ENCODE measurements around the gene MRPL43. TPM values are rescaled to one million over a fixed set of nuclear protein-coding genes. Genes with fewer than 3 reads are reported as not detected.

The MRPL43 gene
- 51.0 and 52.3 TPM in 2 replicates for total RNA-seq

DNA sequence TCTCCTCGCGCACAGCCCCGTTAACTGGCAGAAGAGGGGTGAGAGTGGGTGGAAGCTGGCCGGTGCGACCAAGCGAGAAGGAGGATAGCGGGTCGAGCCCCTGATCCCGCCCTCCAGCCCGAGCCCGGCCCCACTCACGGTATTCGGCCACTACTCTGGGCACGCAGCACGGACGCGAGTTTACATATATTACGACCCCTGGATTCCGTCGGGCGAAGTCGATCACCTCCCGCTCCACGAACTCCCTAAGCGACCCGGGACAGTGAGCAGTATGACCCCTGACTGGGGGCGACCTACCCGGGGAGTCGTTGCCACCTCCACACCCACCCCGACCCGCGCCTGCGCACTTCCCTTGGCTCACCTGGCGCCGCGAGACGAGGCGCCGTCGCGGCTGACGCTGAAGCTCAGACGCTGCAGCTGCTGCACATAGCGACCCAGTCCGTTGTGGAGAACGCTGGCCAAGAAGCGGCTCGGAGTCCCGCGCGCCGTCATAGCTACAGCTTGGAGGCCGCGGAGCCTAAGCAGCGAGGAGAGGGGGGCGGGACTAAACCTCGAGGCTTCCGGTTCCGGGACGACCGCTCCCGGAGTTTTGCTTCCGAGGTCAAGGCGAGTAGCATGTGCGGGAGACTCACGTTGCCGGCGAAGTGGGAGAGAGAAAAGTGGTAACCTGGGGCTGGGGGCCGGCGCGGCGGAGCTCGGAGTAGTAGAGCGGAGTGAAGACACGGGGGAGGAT, at the start of gene MRPL43, which contains the start of gene TWNK:
Gene MRPL43, minus strand, starts transcription at position 546 of the 733 bp plus-strand sequence. Its CDS starts 54 bp downstream, at position 492.
Gene TWNK, plus strand, starts transcription at position 592 of the 733 bp plus-strand sequence. CDS start 668 bp downstream, outside the sequence.

DNA sequence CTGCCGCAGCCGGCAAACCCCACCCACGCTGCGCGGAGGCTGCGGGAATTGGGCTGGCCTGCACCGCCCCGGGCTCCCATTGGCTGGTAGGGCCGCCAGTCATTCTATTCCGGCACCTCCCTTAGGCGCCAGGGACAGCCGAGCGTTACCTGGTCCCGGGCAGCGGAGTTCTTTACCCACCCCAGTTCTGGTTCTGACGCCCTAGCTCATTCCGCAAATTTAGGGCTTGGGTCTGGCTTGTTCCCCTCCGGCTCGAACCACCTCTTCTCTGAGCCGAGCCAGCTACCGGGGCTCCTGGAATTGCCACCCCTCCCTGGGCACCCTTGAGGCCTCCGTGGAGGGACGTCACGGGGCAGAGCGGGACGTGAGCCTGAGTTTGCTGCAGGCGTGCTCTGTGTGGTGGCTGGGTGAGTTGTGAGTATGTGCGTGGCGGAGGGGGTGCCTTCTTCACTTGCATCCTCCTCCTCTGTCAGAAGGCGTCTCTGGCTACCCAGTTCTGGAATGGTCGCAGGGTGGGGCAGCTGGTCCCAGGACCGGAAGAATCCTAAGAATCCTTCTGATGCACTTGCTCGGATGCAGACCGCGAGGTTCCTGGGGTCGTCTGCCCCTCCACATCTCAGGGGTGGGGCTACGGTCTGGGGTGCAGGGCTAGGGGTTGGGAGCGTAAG, 44.0 kb upstream of the MRPL43 start, which contains the start of the genes PDZD7 and SFXN3:
Gene PDZD7, minus strand, starts transcription at position 2 of the 668 bp plus-strand sequence. CDS start 910 bp downstream, outside the sequence.
Gene SFXN3, plus strand, starts transcription at position 107 of the 668 bp plus-strand sequence. CDS start 3,461 bp downstream, outside the sequence.

DNA sequence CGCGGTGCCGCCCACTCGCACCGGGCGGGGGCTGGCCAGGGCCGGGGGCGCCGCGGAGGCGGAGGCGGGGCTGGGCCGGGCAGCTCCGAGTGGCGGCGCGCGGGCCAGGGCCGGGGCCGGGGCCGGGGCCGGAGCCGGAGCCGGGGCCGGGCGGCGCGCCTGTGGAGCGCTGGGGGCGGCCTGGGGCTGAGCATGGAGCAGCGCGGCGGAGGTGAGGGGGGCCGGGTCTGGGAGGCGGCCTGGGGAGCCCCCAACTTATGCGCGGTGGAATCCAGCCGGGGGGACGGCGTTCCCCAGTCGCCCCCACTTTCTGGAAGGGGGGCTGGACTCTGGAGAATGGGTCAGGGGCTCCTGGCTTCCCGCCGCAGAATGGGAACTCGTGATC, 12.4 kb upstream of the MRPL43 start, which contains the start of gene LZTS2:
Gene LZTS2, plus strand, starts transcription at position 67 of the 385 bp plus-strand sequence. CDS start 2,731 bp downstream, outside the sequence.

DNA sequence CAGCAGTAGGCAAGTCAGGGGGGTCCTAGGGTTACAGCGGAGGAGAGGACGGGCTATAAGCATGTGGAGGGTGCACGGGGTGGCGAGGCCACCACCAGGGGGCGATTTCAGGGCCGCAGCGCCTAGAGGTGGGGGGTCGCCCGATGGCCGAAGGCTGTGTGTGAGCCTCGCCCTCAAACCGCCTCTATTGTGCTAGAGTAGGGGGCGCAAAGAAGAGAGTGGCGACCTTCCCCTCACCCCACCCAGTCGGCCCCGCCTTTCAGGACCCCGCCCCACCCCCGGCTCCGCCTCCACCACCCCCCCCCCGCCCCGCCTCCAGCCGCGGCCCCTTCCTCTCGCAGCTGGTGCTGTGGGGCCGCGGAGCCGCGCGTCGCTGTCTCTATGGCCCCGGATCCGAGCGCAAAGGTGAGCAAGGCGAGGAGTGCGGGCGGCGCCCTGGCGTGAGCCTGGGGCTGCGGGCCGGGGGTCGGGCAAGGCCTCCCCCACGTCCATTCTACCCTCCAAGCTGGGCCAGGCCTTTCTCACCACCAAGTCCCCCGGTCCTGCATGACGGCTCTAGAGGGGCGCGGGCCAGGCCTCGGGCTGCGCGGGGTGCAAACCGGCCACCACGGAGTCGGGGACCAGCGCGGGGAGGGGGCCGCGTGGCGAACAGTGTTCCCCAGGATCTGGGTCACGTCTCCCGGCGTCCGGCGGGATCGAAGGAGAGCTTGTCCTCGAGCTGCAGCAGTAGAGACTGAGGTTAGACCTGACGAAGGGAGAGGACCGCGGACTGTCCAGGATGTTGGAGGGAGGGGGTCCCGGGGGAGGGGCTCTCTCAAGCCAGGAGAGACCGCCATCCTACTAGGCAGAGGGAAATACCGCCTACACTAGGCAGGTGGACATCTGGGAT, 17.9 kb downstream of the MRPL43 start, which contains the start of gene SEMA4G:
Gene SEMA4G, plus strand, starts transcription at position 318 of the 889 bp plus-strand sequence. CDS start 3,409 bp downstream, outside the sequence.

Small RNAs within 50 kb of the gene (small RNA-seq; reads per million reads assigned to genes)
- not detected for gene MIR608

Other genes with a start within 250 kb of the MRPL43 start
- gene PAX2, start 241.9 kb downstream of the MRPL43 start, total RNA-seq = not detected in 2 replicates
- 24.2 and 31.4 TPM in 2 replicates for gene SLF2, start 74.5 kb downstream of the MRPL43 start, total RNA-seq
- 1.9 and 2.9 TPM in 2 replicates for gene SEMA4G, start 18.0 kb downstream of the MRPL43 start, total RNA-seq
- 5.3 and 5.6 TPM in 2 replicates for gene TWNK, start within 50 bp of the MRPL43 start, total RNA-seq
- 88.2 and 90.0 TPM in 2 replicates for gene LZTS2, start 12.3 kb upstream of the MRPL43 start, total RNA-seq
- gene PDZD7, start 43.6 kb upstream of the MRPL43 start, total RNA-seq = 0.38 and 1.3 TPM in 2 replicates
- gene SFXN3, start 43.7 kb upstream of the MRPL43 start, total RNA-seq = 77.7 and 123 TPM in 2 replicates
- 0.33 and 0.57 TPM in 2 replicates for gene KAZALD1, start 74.5 kb upstream of the MRPL43 start, total RNA-seq
- not detected in 2 replicates for gene TLX1, start 143.8 kb upstream of the MRPL43 start, total RNA-seq
- not detected in 2 replicates for gene LBX1, start 242.0 kb upstream of the MRPL43 start, total RNA-seq